Stomach (tissue), 9 donors: ENCODE data around the gene GPC2. TPM values are rescaled to one million over a fixed set of nuclear protein-coding genes. Genes with fewer than 3 reads are reported as not detected.

Source experiments
- DNase-seq, 2 donors: peaks; one replicate each; pipeline versions ENCODE4 v3.0.0 to v3.0.0-alpha.2; 2013 to 2019
- H3K27ac ChIP-seq, 5 donors: fragments of 200-600 bp in 4 of 5; sonication (generic) in 4 of 5; one replicate each; pipeline ENCODE4 v1.5.1; 2013 to 2019; ENCODE audit warnings: mild to moderate bottlenecking in 1 of 5, moderate library complexity in 1 of 5
- H3K27me3 ChIP-seq, 3 donors: fragments of 200-600 bp; sonication (generic); one replicate each; pipeline ENCODE4 v1.5.1; 2017 to 2019; ENCODE audit warnings: mixed run types in 1 of 3
- H3K36me3 ChIP-seq, 4 donors: fragments of 200-600 bp; sonication (generic); 1 replicate in 3 of 4; 2 replicates in 1 of 4; pipeline ENCODE4 v1.5.1; 2016 to 2019
- H3K4me1 ChIP-seq, 4 donors: fragments of 200-600 bp; sonication (generic); one replicate each; pipeline ENCODE4 v1.5.1; 2016 to 2019
- H3K4me3 ChIP-seq, 4 donors: fragments of 200-600 bp; sonication (generic) in 3 of 4; one replicate each; pipeline ENCODE4 v1.5.1; 2016 to 2019; ENCODE audit warnings: mild to moderate bottlenecking in 1 of 4
- H3K9me3 ChIP-seq, 4 donors: fragments of 200-600 bp; sonication (generic); one replicate each; pipeline ENCODE4 v1.5.1; 2016 to 2019
- EP300 ChIP-seq: sonication (generic); formaldehyde crosslinking; IDR thresholded peaks from one replicate; pipeline ENCODE4 v1.6.1; 2017; ENCODE audit warnings: antibody characterized with exemption
- POLR2A ChIP-seq, 4 donors: fragments of 450-650 bp; IDR thresholded peaks; one replicate each; pipeline ENCODE4 v1.6.1; 2016; ENCODE audit warnings: antibody characterized with exemption in 4 of 4, control low read depth in 2 of 4, mild to moderate bottlenecking in 1 of 4, moderate library complexity in 1 of 4
- POLR2AphosphoS5 ChIP-seq, 3 donors: sonication (generic); formaldehyde crosslinking; IDR thresholded peaks; one replicate each; pipeline ENCODE4 v1.6.1; 2016; ENCODE audit warnings: antibody characterized with exemption in 3 of 3
- WGBS, 5 donors: extraction: QIAGEN DNeasy Blood & Tissue Kit in 3 of 5; methylation state at CpG; one replicate each; pipeline versions ENCODE4 v1.1.5 to v1.1.7; 2013 to 2018; 5-methylcytosine and 5-hydroxymethylcytosine counted together
- intact Hi-C: fragments of 100-400 bp; cut with DNase I; formaldehyde crosslinking; loops from one replicate; pipeline ENCODE4 v1.15.1; 2023; ENCODE audit warnings: low total_unique reads
- polyA plus RNA-seq, 3 donors: library from polyadenylated mRNA; stranded (reverse); fragments of 200-250 nt; gene quantifications; one replicate each; pipeline ENCODE4 v1.2.3, GENCODE V29; 2013
- total RNA-seq, 5 donors: library from RNA; depleted of rRNA; stranded (reverse); fragments of >200 nt; gene quantifications; one replicate each; pipeline versions ENCODE4 v1.1.0 to v1.2.3, GENCODE V29; 2014 to 2016
- TF ChIP-seq, protein P1 (sequence below), 7 experiments: fragments of 450-650 bp in 4 of 7; fragments of 200-600 bp in 3 of 7; sonication (generic) in 3 of 7; IDR thresholded peaks; one replicate each; pipeline ENCODE4 v1.5.1; 2016 to 2019; ENCODE audit warnings: antibody characterized with exemption in 7 of 7, control low read depth in 2 of 7, mild to moderate bottlenecking in 1 of 7
- donor health status: healthy with polysubstance abuse.
- donor health status: Bipolar disorder and iron deficiency.
- donor health status: healthy.

The GPC2 gene
- total and polyA plus RNA-seq, 8 donors: 0.12 to 4.9 (median 1.0) TPM; not detected in 2

DNA sequence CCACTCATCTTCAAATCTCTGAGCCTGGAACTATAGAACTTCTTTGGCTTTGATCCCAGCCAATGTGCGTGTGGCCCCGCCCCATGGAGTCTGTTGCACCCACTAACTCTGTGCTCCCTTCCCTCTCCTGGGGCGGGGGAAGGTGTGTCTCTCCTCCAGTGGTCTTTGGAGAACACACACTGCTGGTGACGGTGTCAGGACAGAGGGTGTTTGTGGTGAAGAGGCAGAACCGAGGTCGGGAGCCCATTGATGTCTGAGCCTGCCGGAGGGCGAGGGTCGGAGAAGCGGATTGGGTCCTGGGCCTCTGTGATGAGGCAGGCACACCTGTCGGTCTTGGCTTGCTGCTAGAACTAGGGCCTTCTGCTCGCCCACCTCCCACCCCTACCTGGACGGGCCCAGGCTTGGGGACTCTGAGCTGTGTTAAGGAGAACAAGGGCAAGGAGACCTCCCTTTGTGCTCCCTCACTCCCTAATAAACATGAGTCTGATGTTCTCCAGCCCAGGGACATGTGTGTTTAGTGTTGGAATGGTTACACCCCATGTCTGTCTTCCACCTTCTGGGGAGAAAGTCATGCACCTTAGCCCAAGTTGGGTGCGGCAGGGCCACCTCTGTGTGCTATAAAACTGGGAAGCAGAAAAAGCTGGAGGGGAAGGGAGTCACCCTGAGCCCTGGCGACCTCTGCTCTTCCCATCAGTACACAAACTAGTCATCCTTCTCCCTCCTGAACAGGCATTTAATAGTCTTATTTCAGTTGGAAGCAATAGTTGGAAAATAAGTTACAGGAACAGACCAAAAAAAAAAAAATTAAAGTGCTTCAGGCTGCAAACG lies 23.3 kb downstream of the GPC2 start:
- Histone ChIP-seq H3K4me3 (no peak overlapping the region), H3K27ac (peak overlapping the region; percentile 26 to 65 (median 52)), H3K36me3 (peaks cover 31 to 63% (median 51%) of the 10 kb centered on the region in 4 donors), H3K9me3 (no peaks in the 10 kb centered on the region), H3K27me3 (no peaks in the 10 kb centered on the region), H3K4me1 (peaks cover 20 to 93% (median 66%) of the 10 kb centered on the region in 4 donors)
- intact Hi-C loops: no loop called here
- WGBS, 5 donors: 67 to 73% (median 70%) methylated on average over 14 to 16 of the region's 16 CpGs
- DNase-seq: peak in 1 of 2 donors; percentile 65
- TF ChIP-seq POLR2AphosphoS5 (IDR thresholded peaks at IDR 0.05) (no peak), EP300 (no peak), POLR2A (IDR thresholded peaks at IDR 0.05) (no peak)
- TF ChIP-seq, protein P1, sequence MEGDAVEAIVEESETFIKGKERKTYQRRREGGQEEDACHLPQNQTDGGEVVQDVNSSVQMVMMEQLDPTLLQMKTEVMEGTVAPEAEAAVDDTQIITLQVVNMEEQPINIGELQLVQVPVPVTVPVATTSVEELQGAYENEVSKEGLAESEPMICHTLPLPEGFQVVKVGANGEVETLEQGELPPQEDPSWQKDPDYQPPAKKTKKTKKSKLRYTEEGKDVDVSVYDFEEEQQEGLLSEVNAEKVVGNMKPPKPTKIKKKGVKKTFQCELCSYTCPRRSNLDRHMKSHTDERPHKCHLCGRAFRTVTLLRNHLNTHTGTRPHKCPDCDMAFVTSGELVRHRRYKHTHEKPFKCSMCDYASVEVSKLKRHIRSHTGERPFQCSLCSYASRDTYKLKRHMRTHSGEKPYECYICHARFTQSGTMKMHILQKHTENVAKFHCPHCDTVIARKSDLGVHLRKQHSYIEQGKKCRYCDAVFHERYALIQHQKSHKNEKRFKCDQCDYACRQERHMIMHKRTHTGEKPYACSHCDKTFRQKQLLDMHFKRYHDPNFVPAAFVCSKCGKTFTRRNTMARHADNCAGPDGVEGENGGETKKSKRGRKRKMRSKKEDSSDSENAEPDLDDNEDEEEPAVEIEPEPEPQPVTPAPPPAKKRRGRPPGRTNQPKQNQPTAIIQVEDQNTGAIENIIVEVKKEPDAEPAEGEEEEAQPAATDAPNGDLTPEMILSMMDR (IDR thresholded peaks at IDR 0.05): no peak

DNA sequence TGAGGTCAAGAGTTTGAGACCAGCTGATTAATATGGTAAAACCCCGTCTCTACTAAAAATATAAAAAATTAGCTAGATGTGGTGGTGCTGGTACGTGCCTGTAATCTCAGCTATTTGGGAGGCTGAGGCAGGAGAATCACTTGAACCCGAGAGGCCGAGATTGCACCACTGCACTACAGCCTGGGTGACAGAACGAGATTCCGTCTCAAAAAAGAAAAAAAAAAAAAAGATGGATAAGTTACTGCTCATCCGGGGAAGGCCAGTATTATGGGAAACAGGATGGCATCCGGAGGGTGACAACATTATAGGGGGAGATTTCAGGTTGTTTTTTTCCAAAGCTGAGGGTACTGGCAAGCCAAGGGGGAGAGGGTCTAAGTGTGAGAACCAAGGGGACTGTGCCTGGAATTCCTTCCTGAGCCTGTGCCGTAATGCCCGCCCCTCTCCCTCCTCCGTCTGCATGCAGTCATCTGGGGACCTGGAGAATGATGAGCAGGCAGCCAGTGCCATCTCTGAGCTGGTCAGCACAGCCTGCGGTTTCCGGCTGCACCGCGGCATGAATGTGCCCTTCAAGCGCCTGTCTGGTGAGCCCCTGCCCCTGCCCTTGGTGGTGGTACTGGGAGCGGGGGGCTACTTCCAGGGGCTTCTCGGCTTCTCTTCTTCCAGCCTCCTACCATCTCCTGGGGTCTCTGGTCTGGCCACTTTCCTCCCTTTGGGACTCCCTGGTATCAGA lies 24.1 kb downstream of the GPC2 start:
- Histone ChIP-seq H3K9me3 (no peaks in the 10 kb centered on the region), H3K27me3 (no peaks in the 10 kb centered on the region), H3K4me3 (no peak overlapping the region), H3K36me3 (peaks cover 31 to 63% (median 51%) of the 10 kb centered on the region in 4 donors), H3K4me1 (peaks cover 20 to 93% (median 64%) of the 10 kb centered on the region in 4 donors), H3K27ac (peak overlapping the region in 3 of 5 donors; percentile 26 to 65 (median 38))
- DNase-seq: no peak
- intact Hi-C loops: no loop called here
- WGBS, 5 donors: 87 to 93% (median 91%) methylated on average over 17 to 18 of the region's 18 CpGs
- no peak for TF ChIP-seq EP300
- no peak for TF ChIP-seq POLR2A (IDR thresholded peaks at IDR 0.05)
- no peak for TF ChIP-seq POLR2AphosphoS5 (IDR thresholded peaks at IDR 0.05)
- TF ChIP-seq, protein P1 (IDR thresholded peaks at IDR 0.05): no peak

DNA sequence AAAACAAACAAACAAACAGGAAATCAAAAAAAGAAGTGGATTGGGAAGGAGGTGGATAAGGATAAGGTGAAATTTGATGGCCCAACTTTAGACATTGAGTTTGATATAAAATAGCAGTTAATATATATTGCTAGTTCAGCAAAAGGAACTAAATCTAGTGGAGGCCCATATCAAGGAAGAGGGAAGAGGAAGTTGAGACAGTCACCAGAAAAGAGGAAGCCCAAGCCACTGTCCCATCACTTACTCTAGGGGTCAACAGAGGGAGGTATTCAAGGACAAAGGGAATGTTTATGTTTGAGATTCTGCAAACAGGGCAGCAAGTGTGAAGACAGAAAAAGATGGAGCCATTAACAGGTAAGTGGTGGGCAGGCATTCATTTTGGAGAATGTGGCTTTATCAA lies 24.8 kb downstream of the GPC2 start:
- H3K4me1 ChIP-seq: peaks cover 15 to 93% (median 60%) of the 10 kb centered on the region in 4 donors
- intact Hi-C loops: no loop called here
- peaks cover 31 to 63% (median 51%) of the 10 kb centered on the region in 4 donors for H3K36me3 ChIP-seq
- peak overlapping the region in 3 of 5 donors; percentile 26 to 65 (median 38) for H3K27ac ChIP-seq
- H3K4me3 ChIP-seq: no peak overlapping the region
- H3K9me3 ChIP-seq: no peaks in the 10 kb centered on the region
- H3K27me3 ChIP-seq: no peaks in the 10 kb centered on the region
- TF ChIP-seq, protein P1 (IDR thresholded peaks at IDR 0.05): no peak
- TF ChIP-seq POLR2AphosphoS5 (IDR thresholded peaks at IDR 0.05): no peak
- TF ChIP-seq POLR2A (IDR thresholded peaks at IDR 0.05): no peak
- no peak for TF ChIP-seq EP300
- DNase-seq: no peak

DNA sequence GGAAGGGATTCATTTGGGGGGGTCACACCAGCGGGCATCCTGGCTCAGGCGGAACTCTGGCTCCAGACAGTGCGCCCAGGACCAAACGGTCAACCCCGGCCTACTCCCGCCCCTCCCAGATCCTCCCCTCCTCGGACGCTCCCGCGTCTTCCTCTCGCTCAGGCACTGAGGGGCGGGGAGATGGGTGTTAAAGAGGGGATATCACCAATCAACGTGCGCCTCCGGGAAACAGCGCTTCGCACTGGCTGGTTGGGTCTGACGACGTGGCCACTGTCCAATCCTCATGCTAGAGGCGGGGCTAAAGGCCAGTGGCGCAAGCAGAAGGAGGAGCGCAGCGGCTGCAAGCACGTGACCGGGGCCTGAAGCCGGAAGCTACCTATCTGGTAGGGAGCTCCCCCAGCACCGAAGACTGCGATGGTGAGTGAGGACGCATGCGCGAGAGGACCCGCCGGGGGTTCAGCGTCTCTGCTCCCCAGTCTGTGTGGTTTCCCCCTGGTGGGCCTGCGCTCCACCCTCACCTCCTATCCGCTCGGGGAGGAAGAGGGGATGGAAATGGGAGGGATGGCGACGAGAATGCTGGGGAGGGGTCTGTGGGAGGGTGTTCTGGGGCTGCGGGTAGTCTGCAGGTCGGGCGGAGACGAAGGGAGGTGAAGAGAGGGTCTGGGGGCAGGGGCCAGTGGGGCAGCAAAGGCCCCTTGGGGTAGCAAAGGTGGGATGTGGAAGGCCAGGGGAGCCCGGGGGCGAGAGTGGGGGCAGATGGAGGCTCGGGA lies 28.4 kb downstream of the GPC2 start, which contains the start of gene LAMTOR4:
TSS of gene LAMTOR4 (plus strand) at position 360 of the 770 bp plus-strand sequence. CDS start at position 415, 55 bp downstream.
- Histone ChIP-seq H3K4me1 (peaks cover 7 to 64% (median 28%) of the 10 kb centered on the region in 4 donors), H3K27me3 (no peaks in the 10 kb centered on the region), H3K9me3 (no peaks in the 10 kb centered on the region), H3K36me3 (peaks cover 7 to 28% (median 19%) of the 10 kb centered on the region in 4 donors), H3K27ac (peak within 1 kb of the TSS; percentile 84 to 96 (median 90)), H3K4me3 (peak within 1 kb of the TSS; percentile 77 to 93 (median 80))
- peak; percentile 99 to 100 for DNase-seq
- intact Hi-C loops: no loop called here
- 0 to 1% (median 0%) methylated on average over 39 to 46 of the region's 46 CpGs for WGBS, 5 donors
- no peak for TF ChIP-seq EP300
- TF ChIP-seq POLR2AphosphoS5 (IDR thresholded peaks at IDR 0.05): peak; percentile 70 to 94 (median 88)
- TF ChIP-seq, protein P1 (IDR thresholded peaks at IDR 0.05): no peak
- TF ChIP-seq POLR2A (IDR thresholded peaks at IDR 0.05): peak in 1 of 4 donors; percentile 61
